HL-60 (cell line): ENCODE measurements around the gene POLR2B.
A peak's percentile ranks its signal among the peaks of the same experiment; 100 is the strongest.

Experiments used
- DNase-seq, 2 experiments: peaks; one replicate each; pipeline ENCODE4 v3.0.0-alpha.2; 2010 to 2020; ENCODE audit warnings: low read depth in 1 of 2, low spot score in 1 of 2
- H3K27ac ChIP-seq: fragments of 250-450 bp; sonication (Bioruptor Pico); replicated peaks from 2 replicates; pipeline ENCODE4 v1.5.1; 2020; ENCODE audit warnings: mild to moderate bottlenecking, moderate library complexity
- H3K27me3 ChIP-seq: fragments of 250-450 bp; sonication (Bioruptor Pico); 2 replicates; pipeline ENCODE4 v1.5.1; 2021; ENCODE audit warnings: mild to moderate bottlenecking, moderate library complexity; ENCODE audit not compliant: insufficient read depth, poor library complexity, severe bottlenecking
- H3K4me3 ChIP-seq: replicated peaks from 2 replicates; pipeline ENCODE4 v1.5.1; 2011; ENCODE audit warnings: mild to moderate bottlenecking, control low read depth, low read length; ENCODE audit not compliant: insufficient read depth
- GABPA ChIP-seq: IDR thresholded peaks from 2 replicates; pipeline ENCODE4 v1.6.1; 2012; ENCODE audit warnings: low read depth
- POLR2AphosphoS5 ChIP-seq: IDR thresholded peaks from 2 replicates; pipeline ENCODE4 v1.6.1; 2012; ENCODE audit warnings: low read depth
- SPI1 ChIP-seq: IDR thresholded peaks from 2 replicates; pipeline ENCODE4 v1.6.1; 2012; ENCODE audit warnings: low read depth, mild to moderate bottlenecking, borderline replicate concordance
- TF ChIP-seq, protein P1 (sequence below): IDR thresholded peaks from one replicate; pipeline ENCODE4 v1.5.1; 2011; ENCODE audit warnings: low read length, control low read depth, inconsistent platforms; ENCODE audit not compliant: insufficient read depth
- TF ChIP-seq, protein P2 (sequence below): IDR thresholded peaks from 2 replicates; pipeline ENCODE4 v1.6.1; 2012; ENCODE audit warnings: low read depth; ENCODE audit not compliant: insufficient replicate concordance

Gene POLR2B

DNA sequence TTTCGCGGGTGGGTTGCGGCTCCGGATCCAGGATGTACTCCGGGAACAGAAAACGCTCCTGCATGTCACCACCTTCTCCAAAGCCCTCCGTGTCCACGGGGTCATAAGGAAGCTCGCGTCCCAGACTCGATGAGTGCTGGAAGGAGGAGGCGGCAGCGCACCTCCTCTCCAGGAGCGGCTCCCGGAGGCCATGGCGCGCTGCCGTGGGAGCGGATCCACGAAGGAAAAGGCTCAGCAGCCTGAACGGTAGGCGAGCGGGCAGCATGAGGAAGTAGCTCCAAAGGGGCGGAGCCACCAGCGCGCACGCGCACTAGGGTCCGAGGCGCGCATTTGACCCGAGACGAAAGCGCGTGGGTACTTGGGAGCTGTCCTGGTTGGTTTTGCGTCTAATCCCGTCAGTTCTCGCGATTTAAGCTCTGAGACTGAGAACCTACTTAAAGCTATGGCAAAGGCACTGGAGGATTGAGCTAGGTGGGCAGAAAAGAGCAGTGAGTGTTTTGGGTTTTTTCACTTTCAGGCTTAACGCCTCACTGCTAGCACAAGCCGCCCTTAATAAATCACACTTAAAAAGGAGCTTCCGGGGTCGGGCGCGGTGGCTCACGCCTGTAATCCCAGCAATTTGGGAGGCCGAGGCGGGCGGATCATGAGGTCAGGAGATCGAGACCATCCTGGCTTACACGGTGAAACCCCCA lies 1.2 kb upstream of the POLR2B start, which contains the start of gene NOA1:
Gene NOA1 (minus strand): TSS at position 286 of the 692 bp plus-strand sequence. CDS start 21 bp downstream, at position 265.
- H3K27me3 ChIP-seq: no peaks in the 10 kb centered on the region
- TF ChIP-seq, protein P1, sequence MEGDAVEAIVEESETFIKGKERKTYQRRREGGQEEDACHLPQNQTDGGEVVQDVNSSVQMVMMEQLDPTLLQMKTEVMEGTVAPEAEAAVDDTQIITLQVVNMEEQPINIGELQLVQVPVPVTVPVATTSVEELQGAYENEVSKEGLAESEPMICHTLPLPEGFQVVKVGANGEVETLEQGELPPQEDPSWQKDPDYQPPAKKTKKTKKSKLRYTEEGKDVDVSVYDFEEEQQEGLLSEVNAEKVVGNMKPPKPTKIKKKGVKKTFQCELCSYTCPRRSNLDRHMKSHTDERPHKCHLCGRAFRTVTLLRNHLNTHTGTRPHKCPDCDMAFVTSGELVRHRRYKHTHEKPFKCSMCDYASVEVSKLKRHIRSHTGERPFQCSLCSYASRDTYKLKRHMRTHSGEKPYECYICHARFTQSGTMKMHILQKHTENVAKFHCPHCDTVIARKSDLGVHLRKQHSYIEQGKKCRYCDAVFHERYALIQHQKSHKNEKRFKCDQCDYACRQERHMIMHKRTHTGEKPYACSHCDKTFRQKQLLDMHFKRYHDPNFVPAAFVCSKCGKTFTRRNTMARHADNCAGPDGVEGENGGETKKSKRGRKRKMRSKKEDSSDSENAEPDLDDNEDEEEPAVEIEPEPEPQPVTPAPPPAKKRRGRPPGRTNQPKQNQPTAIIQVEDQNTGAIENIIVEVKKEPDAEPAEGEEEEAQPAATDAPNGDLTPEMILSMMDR: no peak
- TF ChIP-seq GABPA (no peak), POLR2AphosphoS5 (peak; percentile 73), SPI1 (no peak)
- TF ChIP-seq, protein P2, sequence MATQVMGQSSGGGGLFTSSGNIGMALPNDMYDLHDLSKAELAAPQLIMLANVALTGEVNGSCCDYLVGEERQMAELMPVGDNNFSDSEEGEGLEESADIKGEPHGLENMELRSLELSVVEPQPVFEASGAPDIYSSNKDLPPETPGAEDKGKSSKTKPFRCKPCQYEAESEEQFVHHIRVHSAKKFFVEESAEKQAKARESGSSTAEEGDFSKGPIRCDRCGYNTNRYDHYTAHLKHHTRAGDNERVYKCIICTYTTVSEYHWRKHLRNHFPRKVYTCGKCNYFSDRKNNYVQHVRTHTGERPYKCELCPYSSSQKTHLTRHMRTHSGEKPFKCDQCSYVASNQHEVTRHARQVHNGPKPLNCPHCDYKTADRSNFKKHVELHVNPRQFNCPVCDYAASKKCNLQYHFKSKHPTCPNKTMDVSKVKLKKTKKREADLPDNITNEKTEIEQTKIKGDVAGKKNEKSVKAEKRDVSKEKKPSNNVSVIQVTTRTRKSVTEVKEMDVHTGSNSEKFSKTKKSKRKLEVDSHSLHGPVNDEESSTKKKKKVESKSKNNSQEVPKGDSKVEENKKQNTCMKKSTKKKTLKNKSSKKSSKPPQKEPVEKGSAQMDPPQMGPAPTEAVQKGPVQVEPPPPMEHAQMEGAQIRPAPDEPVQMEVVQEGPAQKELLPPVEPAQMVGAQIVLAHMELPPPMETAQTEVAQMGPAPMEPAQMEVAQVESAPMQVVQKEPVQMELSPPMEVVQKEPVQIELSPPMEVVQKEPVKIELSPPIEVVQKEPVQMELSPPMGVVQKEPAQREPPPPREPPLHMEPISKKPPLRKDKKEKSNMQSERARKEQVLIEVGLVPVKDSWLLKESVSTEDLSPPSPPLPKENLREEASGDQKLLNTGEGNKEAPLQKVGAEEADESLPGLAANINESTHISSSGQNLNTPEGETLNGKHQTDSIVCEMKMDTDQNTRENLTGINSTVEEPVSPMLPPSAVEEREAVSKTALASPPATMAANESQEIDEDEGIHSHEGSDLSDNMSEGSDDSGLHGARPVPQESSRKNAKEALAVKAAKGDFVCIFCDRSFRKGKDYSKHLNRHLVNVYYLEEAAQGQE: peak; percentile 57
- DNase-seq: peak; percentile 95 to 98
- peak within 1 kb of the TSS; percentile 95 for H3K27ac ChIP-seq
- H3K4me3 ChIP-seq: peak within 1 kb of the TSS; percentile 100

DNA sequence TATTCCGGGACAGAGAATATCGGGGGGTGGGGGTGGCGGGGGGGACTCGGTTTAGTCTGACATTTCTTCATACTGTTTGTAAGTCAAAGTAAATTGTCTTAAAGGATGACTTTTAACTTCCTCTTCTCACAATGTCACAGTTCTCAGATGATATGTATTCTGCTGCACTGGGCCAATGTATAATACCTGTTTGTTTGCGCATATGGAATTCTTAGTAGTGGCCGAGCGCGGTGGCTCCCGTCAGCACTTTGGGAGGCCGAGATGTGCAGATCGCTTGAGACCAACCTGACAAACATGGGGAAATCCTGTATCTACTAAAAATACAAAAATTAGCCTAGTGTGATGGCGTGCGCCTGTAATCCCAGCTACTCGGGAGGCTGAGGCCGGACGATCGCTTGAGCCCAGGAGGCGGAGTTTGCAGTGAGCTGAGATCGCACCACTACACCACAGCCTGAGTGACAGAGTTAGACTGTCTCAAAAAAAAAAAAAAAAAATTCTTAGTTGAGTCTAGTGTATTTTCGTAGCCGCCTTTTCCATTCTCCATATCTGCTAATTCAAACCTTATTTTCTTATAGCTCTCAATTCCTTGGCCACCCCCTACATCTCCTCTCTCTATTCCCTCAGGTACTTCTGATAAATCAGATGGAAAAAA lies 851 bp downstream of the POLR2B start:
- Histone ChIP-seq H3K27ac (peak overlapping the region; percentile 95), H3K27me3 (no peaks in the 10 kb centered on the region), H3K4me3 (peak overlapping the region; percentile 100)
- TF ChIP-seq SPI1 (no peak), POLR2AphosphoS5 (no peak), GABPA (no peak)
- TF ChIP-seq, protein P1: no peak
- DNase-seq: peak in 1 of 2 experiments; percentile 51

DNA sequence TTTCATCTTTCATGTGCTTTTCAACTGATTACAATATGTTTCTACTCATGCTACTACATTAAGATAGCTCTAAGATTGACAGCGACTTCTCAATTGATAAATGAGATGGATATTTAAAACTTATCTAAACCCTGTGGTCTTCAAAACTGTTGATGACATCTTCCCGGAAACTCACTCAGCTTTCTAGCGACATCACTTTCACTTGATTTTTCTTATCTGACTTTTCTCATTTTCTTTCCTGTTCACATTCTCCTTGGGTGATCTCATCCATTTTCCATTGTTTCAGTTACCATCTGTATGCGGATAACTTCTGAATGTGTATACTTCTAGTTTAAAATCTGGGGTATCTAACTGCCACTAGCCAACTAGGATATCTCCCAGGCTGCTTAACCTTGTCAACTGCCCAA lies 3.1 kb downstream of the POLR2B start:
- no peak for DNase-seq
- Histone ChIP-seq H3K27ac (no peak overlapping the region), H3K27me3 (no peaks in the 10 kb centered on the region), H3K4me3 (no peak overlapping the region)
- TF ChIP-seq, protein P1: no peak
- TF ChIP-seq, protein P2: no peak
- no peak for TF ChIP-seq SPI1
- no peak for TF ChIP-seq GABPA
- no peak for TF ChIP-seq POLR2AphosphoS5
